Loucy (cell line): ENCODE measurements around the gene SDK1.

Source experiments
- CTCF ChIP-seq: fragments of 200-600 bp; sonication (generic); conservative IDR thresholded peaks from 2 replicates; pipeline ENCODE4 v1.5.1; 2014; ENCODE audit warnings: mild to moderate bottlenecking, antibody characterized with exemption, low read length
- EZH2phosphoT487 ChIP-seq: fragments of 200-600 bp; IDR thresholded peaks from 2 replicates; pipeline ENCODE4 v1.6.1; 2018; ENCODE audit warnings: antibody characterized with exemption, mild to moderate bottlenecking, moderate library complexity, borderline replicate concordance

GRCh38 chr7:4097001-4097609, 796.1 kb downstream of the SDK1 start:
- no peak for TF ChIP-seq CTCF
- no peak for TF ChIP-seq EZH2phosphoT487
